ENCODE results near the gene GRB10.
"Not testable (repeated sequence)": the region's sequence is repeated elsewhere in the genome, so short reads cannot be mapped to it uniquely, and the experiment has no call there.

GRB10 gene

DNA sequence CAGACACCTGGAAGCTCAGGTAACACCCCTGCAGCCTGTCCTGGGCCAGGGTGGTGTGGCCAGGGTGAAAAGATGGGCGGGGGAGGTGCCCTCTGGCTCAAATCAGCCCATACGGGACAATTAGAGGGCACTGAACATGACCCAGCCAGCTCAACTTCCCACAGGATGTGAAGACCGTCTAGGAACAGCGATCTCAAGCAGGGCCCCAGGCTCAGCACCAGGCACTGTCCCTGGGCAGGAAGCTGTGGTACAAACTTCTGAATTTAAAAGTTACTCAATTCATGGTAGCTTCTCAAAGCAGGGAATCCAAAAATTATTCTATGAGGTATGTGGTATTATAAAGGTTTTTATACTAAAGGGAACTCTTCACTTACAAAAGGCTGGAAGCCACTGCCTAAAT lies 5.1 kb upstream of the GRB10 start:
- Histone ChIP-seq H3K4me1 (ENCODE audit: control insufficient read depth, low read depth, low read length) (peaks cover 25% of the 10 kb centered on the region), H3K9me3 (ENCODE audit: control insufficient read depth, low read depth, low read length) (no peaks in the 10 kb centered on the region), H3K4me3 (ENCODE audit: low read length) (no peak overlapping the region), H3K9ac (ENCODE audit: low read length) (no peak overlapping the region), H3K36me3 (ENCODE audit: control insufficient read depth, low read depth, low read length) (no peaks in the 10 kb centered on the region), H3K27ac (ENCODE audit: low read length) (no peak overlapping the region), H3K27me3 (ENCODE audit: control insufficient read depth, insufficient read depth, low read length) (peaks cover 31% of the 10 kb centered on the region)

DNA sequence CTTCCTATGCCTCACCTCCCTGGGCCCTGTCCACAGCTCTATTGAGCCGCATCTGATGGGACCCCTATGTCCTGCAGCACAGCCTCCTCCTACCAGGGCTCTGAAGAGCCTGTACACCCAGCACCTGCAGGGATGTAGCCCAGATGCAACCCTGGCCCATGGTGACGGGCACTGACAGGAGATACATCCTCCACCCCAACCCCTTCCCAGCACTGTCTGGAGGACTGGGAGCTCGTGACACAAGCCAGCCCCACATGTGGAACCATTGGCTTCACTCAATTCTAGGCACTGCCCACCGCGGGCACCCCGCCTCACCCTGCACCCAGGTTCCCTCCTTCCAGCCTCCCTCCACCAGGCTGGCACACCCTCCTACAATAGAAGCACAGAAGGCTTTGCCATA lies 2.6 kb upstream of the GRB10 start:
- H3K27me3 ChIP-seq (ENCODE audit: control insufficient read depth, insufficient read depth, low read length): peaks cover 23% of the 10 kb centered on the region
- H3K4me3 ChIP-seq (ENCODE audit: low read length): no peak overlapping the region
- H3K36me3 ChIP-seq (ENCODE audit: control insufficient read depth, low read depth, low read length): no peaks in the 10 kb centered on the region
- no peaks in the 10 kb centered on the region for H3K9me3 ChIP-seq (ENCODE audit: control insufficient read depth, low read depth, low read length)
- no peak overlapping the region for H3K27ac ChIP-seq (ENCODE audit: low read length)
- H3K4me1 ChIP-seq (ENCODE audit: control insufficient read depth, low read depth, low read length): peaks cover 22% of the 10 kb centered on the region
- H3K9ac ChIP-seq (ENCODE audit: low read length): no peak overlapping the region

DNA sequence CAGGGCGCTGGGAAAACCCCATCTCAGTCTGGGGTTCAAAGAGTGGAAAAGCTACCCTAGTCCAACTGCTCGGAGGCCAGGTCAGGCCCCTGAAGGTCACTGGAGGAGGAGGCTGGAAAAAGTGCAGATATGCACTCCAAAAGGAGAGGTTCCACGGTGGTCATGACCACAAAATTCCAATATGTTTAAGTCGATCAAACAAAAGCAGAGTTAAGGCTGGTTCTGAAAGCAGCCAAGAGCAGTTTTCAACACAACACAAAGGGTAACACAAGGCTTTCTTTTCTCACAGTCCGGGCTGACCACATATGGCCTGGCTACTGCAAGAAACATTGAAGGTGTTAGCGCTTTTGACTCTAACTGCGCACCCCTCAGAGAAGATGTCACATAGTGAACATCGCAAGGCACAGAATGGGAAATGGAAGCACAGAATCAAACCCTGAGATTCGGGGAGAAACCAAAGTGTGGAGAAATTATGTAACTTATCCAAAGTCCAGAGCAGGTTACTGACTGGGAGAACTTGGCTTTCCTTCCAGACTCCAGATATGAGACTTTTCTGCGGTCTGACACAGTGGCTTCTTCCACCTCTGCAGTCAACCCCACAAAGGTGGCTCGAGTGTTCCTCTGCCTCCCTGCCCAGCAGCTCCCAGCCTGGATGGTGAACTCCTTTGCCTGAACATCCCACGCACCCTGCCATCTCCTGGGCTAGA lies 1.3 kb upstream of the GRB10 start:
- H3K36me3 ChIP-seq (ENCODE audit: control insufficient read depth, low read depth, low read length): no peaks in the 10 kb centered on the region
- no peak overlapping the region for H3K27ac ChIP-seq (ENCODE audit: low read length)
- H3K4me1 ChIP-seq (ENCODE audit: control insufficient read depth, low read depth, low read length): peaks cover 20% of the 10 kb centered on the region
- H3K4me3 ChIP-seq (ENCODE audit: low read length): no peak overlapping the region
- H3K27me3 ChIP-seq (ENCODE audit: control insufficient read depth, insufficient read depth, low read length): peaks cover 23% of the 10 kb centered on the region
- H3K9me3 ChIP-seq (ENCODE audit: control insufficient read depth, low read depth, low read length): no peaks in the 10 kb centered on the region
- no peak overlapping the region for H3K9ac ChIP-seq (ENCODE audit: low read length)

DNA sequence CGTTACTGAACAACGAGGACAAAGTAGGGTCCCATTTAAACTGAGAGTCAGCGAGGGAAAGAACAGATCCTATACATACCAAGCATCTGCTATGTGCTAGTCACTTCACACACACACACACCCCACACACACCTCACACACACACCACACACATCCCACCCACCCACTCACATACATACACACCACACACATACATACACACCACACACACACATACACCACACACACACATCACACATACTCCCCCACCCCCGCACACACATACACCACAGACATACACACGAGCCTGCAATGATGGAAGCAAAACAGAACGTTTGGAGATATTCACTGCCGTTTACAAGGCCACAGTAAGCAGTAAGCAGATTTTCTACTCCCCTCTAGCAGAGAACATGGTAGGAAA lies 607 bp upstream of the GRB10 start:
- Histone ChIP-seq H3K9me3 (ENCODE audit: control insufficient read depth, low read depth, low read length) (no peaks in the 10 kb centered on the region), H3K27me3 (ENCODE audit: control insufficient read depth, insufficient read depth, low read length) (peaks cover 23% of the 10 kb centered on the region), H3K9ac (ENCODE audit: low read length) (peak overlapping the region; percentile 30), H3K4me3 (ENCODE audit: low read length) (peak overlapping the region; percentile 46), H3K4me1 (ENCODE audit: control insufficient read depth, low read depth, low read length) (peaks cover 20% of the 10 kb centered on the region), H3K27ac (ENCODE audit: low read length) (no peak overlapping the region), H3K36me3 (ENCODE audit: control insufficient read depth, low read depth, low read length) (no peaks in the 10 kb centered on the region)

DNA sequence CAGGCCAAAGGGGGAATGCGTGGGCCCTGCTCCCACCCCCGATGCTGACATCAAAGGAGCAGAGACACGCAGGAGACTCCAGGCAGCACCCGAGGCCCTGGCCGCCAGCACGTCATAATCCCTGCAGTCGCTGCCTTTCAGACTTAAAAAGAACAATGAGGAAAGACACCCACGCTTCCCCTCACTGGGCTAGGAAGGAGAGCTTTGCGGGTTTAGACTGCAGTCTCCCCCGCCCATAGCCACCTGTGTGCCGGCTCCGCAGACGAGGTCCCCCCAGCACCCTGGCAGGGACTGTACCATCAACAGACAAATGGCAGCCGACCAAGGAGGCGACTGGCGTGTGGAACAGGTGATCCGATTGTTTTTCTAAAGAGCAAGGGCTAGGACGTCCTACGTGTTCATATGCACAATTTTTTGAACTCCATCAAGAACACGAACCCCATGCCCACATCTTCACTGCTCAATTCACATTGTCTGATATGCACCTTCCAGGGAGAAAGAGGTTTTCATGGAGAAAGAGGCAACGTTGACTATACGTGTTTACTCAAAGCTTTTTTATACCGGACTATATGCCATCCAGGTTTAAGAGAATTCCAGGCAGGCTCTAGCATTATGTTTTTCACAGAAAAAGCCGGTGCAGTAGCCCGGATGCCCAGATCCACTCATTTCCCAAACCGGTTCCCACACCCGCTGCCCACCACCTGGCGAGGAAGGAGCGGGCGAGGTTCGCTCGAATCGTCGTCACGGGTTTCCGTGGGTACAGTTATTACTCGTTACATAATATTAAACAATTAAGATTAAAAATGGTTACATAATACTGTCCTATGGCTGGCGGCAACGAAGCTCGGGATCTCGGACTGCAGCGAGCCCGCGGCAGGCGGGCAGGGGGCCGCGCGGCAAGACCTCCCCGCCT lies 1.1 kb downstream of the GRB10 start:
- Histone ChIP-seq H3K9me3 (ENCODE audit: control insufficient read depth, low read depth, low read length) (no peaks in the 10 kb centered on the region), H3K27me3 (ENCODE audit: control insufficient read depth, insufficient read depth, low read length) (peaks cover 23% of the 10 kb centered on the region), H3K9ac (ENCODE audit: low read length) (no peak overlapping the region), H3K36me3 (ENCODE audit: control insufficient read depth, low read depth, low read length) (no peaks in the 10 kb centered on the region), H3K4me1 (ENCODE audit: control insufficient read depth, low read depth, low read length) (peaks cover 20% of the 10 kb centered on the region), H3K4me3 (ENCODE audit: low read length) (peak overlapping the region; percentile 50), H3K27ac (ENCODE audit: low read length) (no peak overlapping the region)

DNA sequence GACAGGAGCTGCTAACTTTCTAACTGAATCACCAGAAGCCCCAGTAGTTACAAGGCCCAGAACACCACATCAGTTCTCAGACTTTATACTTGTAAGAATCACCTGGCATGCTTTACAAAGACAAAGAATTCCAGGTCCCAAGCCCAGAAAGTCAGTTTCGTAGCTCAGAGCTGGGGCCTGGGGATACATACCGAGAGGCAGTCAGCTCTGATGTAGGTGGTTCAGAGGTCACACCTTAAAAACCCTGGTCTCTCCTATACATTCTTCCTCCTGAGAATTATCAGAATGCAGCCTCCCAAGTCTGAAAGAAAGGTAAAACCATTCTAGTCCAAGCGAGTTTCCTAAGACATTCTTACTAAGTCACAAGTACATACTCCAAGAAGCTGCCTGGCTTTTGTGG lies 2.3 kb downstream of the GRB10 start:
- no peak overlapping the region for H3K9ac ChIP-seq (ENCODE audit: low read length)
- no peak overlapping the region for H3K4me3 ChIP-seq (ENCODE audit: low read length)
- H3K36me3 ChIP-seq (ENCODE audit: control insufficient read depth, low read depth, low read length): no peaks in the 10 kb centered on the region
- peaks cover 21% of the 10 kb centered on the region for H3K4me1 ChIP-seq (ENCODE audit: control insufficient read depth, low read depth, low read length)
- no peaks in the 10 kb centered on the region for H3K9me3 ChIP-seq (ENCODE audit: control insufficient read depth, low read depth, low read length)
- peaks cover 23% of the 10 kb centered on the region for H3K27me3 ChIP-seq (ENCODE audit: control insufficient read depth, insufficient read depth, low read length)
- no peak overlapping the region for H3K27ac ChIP-seq (ENCODE audit: low read length)

DNA sequence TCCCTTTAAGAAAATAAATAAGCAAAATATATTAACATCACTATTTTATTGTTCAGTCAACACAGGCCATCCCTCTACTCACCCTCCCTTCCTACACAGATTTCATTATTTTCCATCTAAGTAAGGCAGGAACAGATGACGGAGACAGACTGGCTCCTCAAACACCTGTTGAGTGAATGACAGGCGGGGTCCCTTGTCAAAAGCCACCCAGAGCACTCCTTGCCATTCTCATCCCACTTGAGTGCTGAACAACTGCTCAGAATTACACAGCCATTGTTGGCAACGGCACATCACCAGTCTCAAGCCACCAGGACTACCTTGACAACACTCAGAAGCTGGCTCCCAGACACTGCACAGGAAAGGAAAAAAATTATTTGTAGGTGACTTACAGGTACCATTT lies 3.3 kb downstream of the GRB10 start:
- H3K4me3 ChIP-seq (ENCODE audit: low read length): no peak overlapping the region
- H3K4me1 ChIP-seq (ENCODE audit: control insufficient read depth, low read depth, low read length): peaks cover 25% of the 10 kb centered on the region
- H3K27me3 ChIP-seq (ENCODE audit: control insufficient read depth, insufficient read depth, low read length): peaks cover 20% of the 10 kb centered on the region
- H3K27ac ChIP-seq (ENCODE audit: low read length): no peak overlapping the region
- H3K36me3 ChIP-seq (ENCODE audit: control insufficient read depth, low read depth, low read length): no peaks in the 10 kb centered on the region
- no peak overlapping the region for H3K9ac ChIP-seq (ENCODE audit: low read length)
- H3K9me3 ChIP-seq (ENCODE audit: control insufficient read depth, low read depth, low read length): no peaks in the 10 kb centered on the region

DNA sequence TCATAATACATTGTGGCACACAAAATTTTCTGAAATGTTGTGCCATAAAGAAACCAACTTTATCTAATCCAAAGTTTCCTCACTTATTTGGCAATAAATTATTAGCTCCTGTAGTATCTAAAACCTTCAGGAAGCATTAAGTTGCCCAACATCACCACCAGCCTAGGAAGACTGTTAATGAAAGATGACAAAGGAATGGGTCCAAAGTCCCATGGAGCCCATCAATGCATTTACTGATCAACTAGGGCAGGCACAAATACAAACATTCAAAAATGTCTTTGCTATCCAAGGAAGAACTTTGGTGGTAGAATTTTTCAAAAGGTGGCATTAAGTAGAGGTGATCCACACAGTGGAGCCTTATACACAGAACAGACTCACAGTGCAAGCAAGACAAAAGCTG lies 4.5 kb downstream of the GRB10 start:
- H3K27ac ChIP-seq (ENCODE audit: low read length): no peak overlapping the region
- H3K4me1 ChIP-seq (ENCODE audit: control insufficient read depth, low read depth, low read length): peaks cover 21% of the 10 kb centered on the region
- peaks cover 8% of the 10 kb centered on the region for H3K27me3 ChIP-seq (ENCODE audit: control insufficient read depth, insufficient read depth, low read length)
- no peaks in the 10 kb centered on the region for H3K36me3 ChIP-seq (ENCODE audit: control insufficient read depth, low read depth, low read length)
- no peak overlapping the region for H3K9ac ChIP-seq (ENCODE audit: low read length)
- H3K9me3 ChIP-seq (ENCODE audit: control insufficient read depth, low read depth, low read length): no peaks in the 10 kb centered on the region
- H3K4me3 ChIP-seq (ENCODE audit: low read length): no peak overlapping the region

DNA sequence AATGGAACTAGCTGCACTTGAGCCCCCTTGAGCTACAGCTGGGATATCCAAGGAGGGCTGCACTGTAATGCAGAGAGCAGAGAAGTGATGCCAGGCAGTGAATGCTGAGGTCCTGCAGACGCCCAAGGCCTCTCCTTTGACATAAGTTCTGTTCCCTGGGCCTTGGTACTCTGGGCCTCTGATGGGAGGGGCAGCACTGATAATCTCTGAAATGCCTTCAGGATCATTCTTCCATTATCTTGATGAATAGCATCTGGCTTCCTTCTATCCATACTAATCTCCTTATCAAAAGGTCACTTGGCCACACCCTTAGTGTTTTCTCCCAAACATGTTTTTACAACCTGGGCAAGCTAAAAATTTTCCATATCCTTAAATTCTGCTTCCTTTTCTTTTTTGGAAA lies 6.9 kb downstream of the GRB10 start:
- Histone ChIP-seq H3K9ac (ENCODE audit: low read length) (no peak overlapping the region), H3K4me3 (ENCODE audit: low read length) (no peak overlapping the region), H3K27me3 (ENCODE audit: control insufficient read depth, insufficient read depth, low read length) (no peaks in the 10 kb centered on the region), H3K4me1 (ENCODE audit: control insufficient read depth, low read depth, low read length) (peaks cover 12% of the 10 kb centered on the region), H3K27ac (ENCODE audit: low read length) (no peak overlapping the region), H3K9me3 (ENCODE audit: control insufficient read depth, low read depth, low read length) (no peaks in the 10 kb centered on the region), H3K36me3 (ENCODE audit: control insufficient read depth, low read depth, low read length) (no peaks in the 10 kb centered on the region)

DNA sequence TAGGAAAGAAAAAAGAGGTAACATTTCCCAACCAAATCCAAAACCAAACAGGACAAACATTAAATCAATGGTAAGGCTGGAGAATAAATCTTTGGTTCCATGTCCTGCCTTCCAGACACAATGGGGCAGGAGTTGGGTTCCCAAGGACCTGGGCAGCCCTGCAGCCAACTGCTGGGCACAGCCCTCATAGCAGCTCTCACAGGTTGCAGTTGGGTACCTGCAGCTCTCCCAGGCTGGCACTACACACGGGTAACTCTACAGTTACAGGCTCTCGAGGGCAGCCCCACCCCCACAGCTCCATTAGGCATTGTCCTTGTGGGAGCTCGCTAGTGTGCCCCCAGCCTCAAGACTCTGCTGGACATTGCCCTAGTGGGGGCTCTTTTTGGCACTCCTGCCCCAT lies 7.5 kb downstream of the GRB10 start:
- H3K9ac ChIP-seq (ENCODE audit: low read length): no peak overlapping the region

DNA sequence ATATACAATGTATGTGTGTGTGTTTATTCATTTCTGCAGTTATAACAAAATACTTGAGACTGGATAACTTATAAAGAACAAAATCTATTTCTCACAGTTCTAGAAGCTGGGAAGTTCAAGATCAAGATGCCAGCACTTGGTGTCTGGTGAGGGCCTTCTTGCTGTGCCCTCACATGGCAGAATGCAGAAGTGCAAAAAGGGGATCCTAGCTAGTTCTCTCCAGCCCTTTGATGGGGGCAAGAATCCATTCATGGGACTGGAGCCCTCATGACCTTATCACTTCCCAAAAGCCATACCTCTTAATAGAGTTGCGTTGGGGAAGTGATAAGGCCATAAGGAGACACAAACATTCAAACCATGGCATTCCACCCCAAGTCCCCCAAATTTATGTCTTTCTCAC lies 8.4 kb downstream of the GRB10 start:
- Histone ChIP-seq H3K27ac (ENCODE audit: low read length) (no peak overlapping the region), H3K9ac (ENCODE audit: low read length) (no peak overlapping the region), H3K36me3 (ENCODE audit: control insufficient read depth, low read depth, low read length) (no peaks in the 10 kb centered on the region), H3K9me3 (ENCODE audit: control insufficient read depth, low read depth, low read length) (no peaks in the 10 kb centered on the region), H3K4me1 (ENCODE audit: control insufficient read depth, low read depth, low read length) (peaks cover 5% of the 10 kb centered on the region), H3K4me3 (ENCODE audit: low read length) (no peak overlapping the region), H3K27me3 (ENCODE audit: control insufficient read depth, insufficient read depth, low read length) (no peaks in the 10 kb centered on the region)

More for the DNA sequence above, 7.5 kb downstream of the GRB10 start:
- H3K36me3 ChIP-seq (ENCODE audit: control insufficient read depth, low read depth, low read length): no peaks in the 10 kb centered on the region
- peaks cover 6% of the 10 kb centered on the region for H3K4me1 ChIP-seq (ENCODE audit: control insufficient read depth, low read depth, low read length)
- no peak overlapping the region for H3K27ac ChIP-seq (ENCODE audit: low read length)
- no peak overlapping the region for H3K4me3 ChIP-seq (ENCODE audit: low read length)
- H3K27me3 ChIP-seq (ENCODE audit: control insufficient read depth, insufficient read depth, low read length): no peaks in the 10 kb centered on the region
- no peaks in the 10 kb centered on the region for H3K9me3 ChIP-seq (ENCODE audit: control insufficient read depth, low read depth, low read length)

DNA sequence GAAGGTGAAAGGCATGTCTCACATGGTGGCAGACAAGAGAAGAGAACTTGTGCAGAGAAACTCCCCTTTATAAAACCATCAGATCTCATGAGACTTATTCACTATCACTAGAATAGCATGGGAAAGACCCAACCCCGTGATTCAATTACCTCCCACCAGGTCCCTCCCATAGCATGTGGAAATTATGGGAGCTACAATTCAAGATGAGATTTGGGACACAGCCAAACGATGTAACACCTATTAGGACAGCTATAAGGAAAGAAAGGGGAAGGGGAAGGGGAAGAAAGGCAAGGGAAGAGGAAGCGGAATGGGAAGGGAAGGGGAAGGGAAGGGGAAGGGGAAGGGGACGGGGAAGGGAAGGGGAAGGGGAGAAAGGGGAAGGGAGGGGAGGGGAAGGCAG lies 9.6 kb downstream of the GRB10 start:
- not testable (repeated sequence) for H3K27ac ChIP-seq (ENCODE audit: low read length); H3K27me3 ChIP-seq (ENCODE audit: control insufficient read depth, insufficient read depth, low read length); H3K9ac ChIP-seq (ENCODE audit: low read length); H3K36me3 ChIP-seq (ENCODE audit: control insufficient read depth, low read depth, low read length); H3K4me3 ChIP-seq (ENCODE audit: low read length); H3K9me3 ChIP-seq (ENCODE audit: control insufficient read depth, low read depth, low read length)
- H3K4me1 ChIP-seq (ENCODE audit: control insufficient read depth, low read depth, low read length): peaks cover 16% of the 10 kb centered on the region
